ENCODE measurements around the gene UXT. TPM values are rescaled to one million over a fixed set of nuclear protein-coding genes. Genes with fewer than 3 reads are reported as not detected.

The UXT gene
- polyA plus RNA-seq, 1 donor from 2014 or later = 153 TPM

- Histone ChIP-seq H3K36me3 (ENCODE audit: insufficient read depth, low read length) (no peaks in the 10 kb centered on the region), H3F3A (ENCODE audit: insufficient read depth, low read length, poor library complexity, severe bottlenecking) (no peaks in the 10 kb centered on the region), H2AFZ (ENCODE audit: low read depth, low read length) (peak overlapping the region; percentile 51), H3K27me3 (ENCODE audit: insufficient read depth, low read depth, low read length) (no peaks in the 10 kb centered on the region), H4K20me1 (ENCODE audit: insufficient read depth) (no peaks in the 10 kb centered on the region), H3K27ac (ENCODE audit: low read length) (peak overlapping the region; percentile 78), H3K4me3 (ENCODE audit: low read length) (peak overlapping the region; percentile 85), H3K9me2 (ENCODE audit: insufficient read depth, low read length) (no peaks in the 10 kb centered on the region), H3K9ac (ENCODE audit: low read length) (peak overlapping the region; percentile 69), H3K79me2 (replicated peaks; ENCODE audit: insufficient read depth, low read length) (peaks cover 2% of the 10 kb centered on the region), H3K9me3 (ENCODE audit: low read length) (no peaks in the 10 kb centered on the region), H3K4me2 (ENCODE audit: low read length) (peak overlapping the region; percentile 65)
- TF ChIP-seq RAD21 (conservative IDR thresholded peaks at IDR 0.05) = peak; percentile 12
- no peak for TF ChIP-seq TAF1 (IDR thresholded peaks at IDR 0.05; ENCODE audit: low read depth)
- TF ChIP-seq MXI1 (conservative IDR thresholded peaks at IDR 0.05; ENCODE audit: poor library complexity, severe bottlenecking) = peak; percentile 13
Observed at GRCh38 chrX:47651043-47651905, 7.7 kb downstream of the UXT start.

GRCh38 chrX:47650164-47651042, 8.6 kb downstream of the UXT start, which contains the start of gene ELK1:
Gene ELK1 (minus strand): TSS chrX:47650563. CDS start chrX:47641441, 9,122 bp downstream.
- no peaks in the 10 kb centered on the region for H3K9me2 ChIP-seq (ENCODE audit: insufficient read depth, low read length)
- H3K79me2 ChIP-seq (replicated peaks; ENCODE audit: insufficient read depth, low read length) = peaks cover 2% of the 10 kb centered on the region
- peak within 1 kb of the TSS; percentile 85 for H3K4me3 ChIP-seq (ENCODE audit: low read length)
- H3F3A ChIP-seq (ENCODE audit: insufficient read depth, low read length, poor library complexity, severe bottlenecking) = no peaks in the 10 kb centered on the region
- H3K36me3 ChIP-seq (ENCODE audit: insufficient read depth, low read length) = no peaks in the 10 kb centered on the region
- peak within 1 kb of the TSS; percentile 78 for H3K27ac ChIP-seq (ENCODE audit: low read length)
- no peaks in the 10 kb centered on the region for H3K27me3 ChIP-seq (ENCODE audit: insufficient read depth, low read depth, low read length)
- H2AFZ ChIP-seq (ENCODE audit: low read depth, low read length) = peak within 1 kb of the TSS; percentile 51
- peak within 1 kb of the TSS; percentile 65 for H3K4me2 ChIP-seq (ENCODE audit: low read length)
- no peaks in the 10 kb centered on the region for H4K20me1 ChIP-seq (ENCODE audit: insufficient read depth)
- peak within 1 kb of the TSS; percentile 85 for H3K9ac ChIP-seq (ENCODE audit: low read length)
- H3K9me3 ChIP-seq (ENCODE audit: low read length) = no peaks in the 10 kb centered on the region
- TF ChIP-seq REST (IDR thresholded peaks at IDR 0.05; ENCODE audit: borderline replicate concordance) (no peak), MXI1 (conservative IDR thresholded peaks at IDR 0.05; ENCODE audit: poor library complexity, severe bottlenecking) (peak; percentile 66), POLR2AphosphoS5 (IDR thresholded peaks at IDR 0.05) (peak; percentile 71), CTCF (IDR thresholded peaks at IDR 0.05; ENCODE audit: poor library complexity, severe bottlenecking) (peak; percentile 36)
